Ovary (tissue), 9 donors: ENCODE measurements around the gene MRAS. TPM values are rescaled to one million over a fixed set of nuclear protein-coding genes. Genes with fewer than 3 reads are reported as not detected.

Source experiments
- DNase-seq, 5 donors: peaks; one replicate each; pipeline ENCODE4 v3.0.0-alpha.2; 2019 to 2020
- H3K27ac ChIP-seq, 2 donors: fragments of 200-600 bp; one replicate each; pipeline versions ENCODE4 v1.5.1 to v1.8.0; 2019 to 2022
- H3K27me3 ChIP-seq: fragments of 200-600 bp; one replicate; pipeline ENCODE4 v1.8.0; 2022
- H3K36me3 ChIP-seq: fragments of 200-600 bp; sonication (generic); one replicate; pipeline ENCODE4 v1.5.1; 2019
- H3K4me1 ChIP-seq: one replicate; pipeline ENCODE4 v1.8.1; 2013; ENCODE audit warnings: mild to moderate bottlenecking, moderate library complexity; ENCODE audit not compliant: insufficient read depth
- H3K4me3 ChIP-seq: fragments of 200-600 bp; sonication (generic); one replicate; pipeline ENCODE4 v1.5.1; 2017
- H3K9me3 ChIP-seq, 2 donors: fragments of 200-600 bp in 1 of 2; sonication (generic) in 1 of 2; one replicate each; pipeline versions ENCODE4 v1.5.1 to v1.8.1; 2013 to 2019; ENCODE audit warnings: mild to moderate bottlenecking in 1 of 2, moderate library complexity in 1 of 2
- CTCF ChIP-seq, 3 donors: fragments of 450-650 bp in 2 of 3; fragments of 200-600 bp in 1 of 3; IDR thresholded peaks; one replicate each; pipeline versions ENCODE4 v1.5.1 to v1.8.0; 2016 to 2022; ENCODE audit warnings: antibody characterized with exemption in 3 of 3, mild to moderate bottlenecking in 1 of 3
- EP300 ChIP-seq: sonication (generic); formaldehyde crosslinking; IDR thresholded peaks from one replicate; pipeline ENCODE4 v1.6.1; 2017; ENCODE audit warnings: antibody characterized with exemption
- POLR2A ChIP-seq: fragments of 450-650 bp; IDR thresholded peaks from one replicate; pipeline ENCODE4 v1.6.1; 2017; ENCODE audit warnings: antibody characterized with exemption, mild to moderate bottlenecking, moderate library complexity
- WGBS, 3 donors: extraction: QIAGEN DNeasy Blood & Tissue Kit in 1 of 3; methylation state at CpG; one replicate each; pipeline versions ENCODE4 v1.1.5 to v1.1.7; 2013 to 2017; 5-methylcytosine and 5-hydroxymethylcytosine counted together
- intact Hi-C, 4 donors: fragments of 100-400 bp; cut with DNase I; formaldehyde crosslinking; loops; one replicate each; pipeline versions ENCODE4 v1.11.0 to v1.15.1; 2022 to 2023
- polyA plus RNA-seq, 2 donors: library from polyadenylated mRNA; stranded (reverse); fragments of 200-250 nt in 1 of 2; fragments of 350-450 nt in 1 of 2; fragmentation: Illumina TruSeq in 1 of 2; extraction: RNeasy Lipid Tissue Mini Kit (QIAGEN cat#74804) in 1 of 2; gene quantifications; one replicate each; pipeline ENCODE4 v1.2.3, GENCODE V29; 2013 to 2014
- total RNA-seq, 7 donors: library from RNA; depleted of rRNA in 2 of 7; stranded (reverse); fragments of >200 nt in 2 of 7; fragmentation: NEBNext Ultra II Directional in 3 of 7; extraction: Animal tissue kit (Norgen Biotek cat#: 25700) in 3 of 7; gene quantifications; one replicate each; pipeline versions ENCODE4 v1.1.0 to v1.2.4, GENCODE V29; 2016 to 2023
- donor health status: DM: no; HTN: no; CAD: no; lungs with moderate emphysema.
- donor health status: DM: no; HTN: no; CAD: no.
- donor health status: Bipolar disorder and iron deficiency.
- donor health status: DM: yes; HTN: yes; CAD: no.
- donor health status: DM: no; HTN: no; CAD: no.
- donor health status: DM: yes; HTN: yes; CAD: no.

MRAS gene
- total and polyA plus RNA-seq, 9 donors, result 35.9 to 148 (median 80.5) TPM

GRCh38 chr3:138400651-138401070 lies 52.3 kb downstream of the MRAS start:
- TF ChIP-seq CTCF (IDR thresholded peaks at IDR 0.05), result no peak
- TF ChIP-seq POLR2A, result no peak
- TF ChIP-seq EP300, result no peak

GRCh38 chr3:138401834-138402233 lies 53.5 kb downstream of the MRAS start:
- TF ChIP-seq CTCF (IDR thresholded peaks at IDR 0.05) (no peak), POLR2A (no peak), EP300 (no peak)
- intact Hi-C loops, result loop anchor here in 1 of 4 donors (10.0 kb wide), 1 partner anchor 513 kb away; no protein-coding TSS in a partner anchor
- H3K36me3 ChIP-seq, result no peaks in the 10 kb centered on the region
- 90 to 93% (median 92%) methylated on average over 7 of the region's 7 CpGs for WGBS, 3 donors
- no peaks in the 10 kb centered on the region for H3K9me3 ChIP-seq
- no peak overlapping the region for H3K27ac ChIP-seq
- DNase-seq, result no peak
- no peak overlapping the region for H3K4me3 ChIP-seq
- no peaks in the 10 kb centered on the region for H3K27me3 ChIP-seq
- peaks cover 8% of the 10 kb centered on the region for H3K4me1 ChIP-seq

More at GRCh38 chr3:138400651-138401070, 52.3 kb downstream of the MRAS start:
- no peak overlapping the region for H3K4me3 ChIP-seq
- WGBS, 3 donors, result 58 to 72% (median 67%) methylated on average over 2 of the region's 2 CpGs
- peak overlapping the region in 1 of 2 donors; percentile 64 for H3K27ac ChIP-seq
- H3K4me1 ChIP-seq, result peaks cover 8% of the 10 kb centered on the region
- no peak for DNase-seq
- intact Hi-C loops, result loop anchor here in 1 of 4 donors (10.0 kb wide), 1 partner anchor 514 kb away; no protein-coding TSS in a partner anchor
- H3K27me3 ChIP-seq, result no peaks in the 10 kb centered on the region
- no peaks in the 10 kb centered on the region for H3K36me3 ChIP-seq
- no peaks in the 10 kb centered on the region for H3K9me3 ChIP-seq

GRCh38 chr3:138404121-138404520 lies 55.7 kb downstream of the MRAS start:
- WGBS, 3 donors, result 94 to 98% (median 96%) methylated on average over 6 of the region's 6 CpGs
- intact Hi-C loops, result loop anchor here in 1 of 4 donors (10.0 kb wide), 1 partner anchor 511 kb away; no protein-coding TSS in a partner anchor
- no peaks in the 10 kb centered on the region for H3K36me3 ChIP-seq
- no peak for DNase-seq
- no peaks in the 10 kb centered on the region for H3K27me3 ChIP-seq
- TF ChIP-seq CTCF (IDR thresholded peaks at IDR 0.05), result no peak
- no peak for TF ChIP-seq EP300
- no peak overlapping the region for H3K4me3 ChIP-seq
- peaks cover 4% of the 10 kb centered on the region for H3K4me1 ChIP-seq
- no peak overlapping the region for H3K27ac ChIP-seq
- H3K9me3 ChIP-seq, result no peaks in the 10 kb centered on the region

- Histone ChIP-seq H3K27ac (peak overlapping the region in 1 of 2 donors; percentile 32), H3K4me3 (no peak overlapping the region), H3K27me3 (no peaks in the 10 kb centered on the region), H3K36me3 (no peaks in the 10 kb centered on the region), H3K4me1 (no peaks in the 10 kb centered on the region), H3K9me3 (no peaks in the 10 kb centered on the region)
- TF ChIP-seq POLR2A (no peak), CTCF (IDR thresholded peaks at IDR 0.05) (no peak), EP300 (no peak)
- 79 to 81% (median 80%) methylated on average over 7 of the region's 7 CpGs for WGBS, 3 donors
- intact Hi-C loops, result loop anchor here in 2 of 4 donors (5.0 to 10.0 kb wide), 2 partner anchors 73 to 510 kb away; no protein-coding TSS in a partner anchor
- DNase-seq, result no peak
Observed at GRCh38 chr3:138405001-138405400, 56.6 kb downstream of the MRAS start.
